Activated naive CD4-positive, alpha-beta T cell treated with anti-CD3 and anti-CD28 coated beads, Interleukin-2, amount 50 U/mL, for 16 hours (primary cell): ENCODE data around the gene C1orf159.
"Not testable (repeated sequence)": the region's sequence is repeated elsewhere in the genome, so short reads cannot be mapped to it uniquely, and the experiment has no call there.

Source experiments
- DNase-seq: peaks from one replicate; pipeline ENCODE4 v3.0.0-alpha.2; 2020

Gene C1orf159

DNA sequence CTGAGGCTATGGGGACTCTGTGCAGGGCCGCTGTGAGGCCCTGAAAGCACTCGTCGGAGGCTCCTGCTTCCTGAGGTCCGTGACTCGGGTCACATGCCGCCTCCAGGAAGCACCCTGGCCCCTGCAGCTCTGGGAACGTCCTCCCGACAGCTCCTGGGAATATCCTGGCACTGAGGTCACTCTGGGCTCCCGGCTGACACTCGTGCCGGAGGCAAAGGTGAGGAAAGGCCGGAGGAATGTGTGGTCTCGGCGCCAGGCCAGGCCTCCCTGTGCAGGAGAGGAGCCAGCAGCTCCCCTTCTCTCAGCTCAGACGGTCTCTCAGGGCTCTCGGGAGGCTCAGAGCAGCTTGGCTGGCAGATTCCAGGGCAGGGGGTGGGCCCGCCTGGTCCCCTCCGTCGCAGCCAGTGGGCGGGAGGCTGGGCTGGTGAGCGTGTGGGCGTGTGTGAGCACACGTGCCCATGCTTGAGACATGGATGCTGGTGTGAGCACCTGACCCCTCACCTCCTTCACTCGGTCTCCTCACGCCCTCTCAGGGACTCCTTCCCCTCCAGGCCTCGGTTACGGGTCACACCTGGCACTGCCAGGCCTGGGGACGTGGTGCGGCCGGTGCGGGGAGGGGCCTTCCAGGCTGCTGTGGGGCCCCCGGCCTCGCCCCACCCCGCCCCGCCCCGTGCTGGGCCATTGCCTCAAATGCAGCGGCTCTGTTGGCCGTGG, 36.3 kb downstream of the C1orf159 start:
- peak; percentile 49 for DNase-seq

DNA sequence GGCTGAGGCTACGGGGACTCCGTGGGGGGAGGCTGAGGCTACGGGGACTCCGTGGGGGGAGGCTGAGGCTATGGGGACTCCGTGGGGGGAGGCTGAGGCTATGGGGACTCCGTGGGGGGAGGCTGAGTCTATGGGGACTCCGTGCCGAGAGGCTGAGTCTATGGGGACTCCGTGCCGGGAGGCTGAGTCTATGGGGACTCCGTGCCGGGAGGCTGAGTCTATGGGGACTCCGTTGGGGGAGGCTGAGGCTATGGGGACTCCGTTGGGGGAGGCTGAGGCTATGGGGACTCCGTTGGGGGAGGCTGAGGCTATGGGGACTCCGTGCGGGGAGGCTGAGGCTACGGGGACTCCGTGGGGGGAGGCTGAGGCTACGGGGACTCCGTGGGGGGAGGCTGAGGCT, 38.5 kb downstream of the C1orf159 start:
- DNase-seq: not testable (repeated sequence)

DNA sequence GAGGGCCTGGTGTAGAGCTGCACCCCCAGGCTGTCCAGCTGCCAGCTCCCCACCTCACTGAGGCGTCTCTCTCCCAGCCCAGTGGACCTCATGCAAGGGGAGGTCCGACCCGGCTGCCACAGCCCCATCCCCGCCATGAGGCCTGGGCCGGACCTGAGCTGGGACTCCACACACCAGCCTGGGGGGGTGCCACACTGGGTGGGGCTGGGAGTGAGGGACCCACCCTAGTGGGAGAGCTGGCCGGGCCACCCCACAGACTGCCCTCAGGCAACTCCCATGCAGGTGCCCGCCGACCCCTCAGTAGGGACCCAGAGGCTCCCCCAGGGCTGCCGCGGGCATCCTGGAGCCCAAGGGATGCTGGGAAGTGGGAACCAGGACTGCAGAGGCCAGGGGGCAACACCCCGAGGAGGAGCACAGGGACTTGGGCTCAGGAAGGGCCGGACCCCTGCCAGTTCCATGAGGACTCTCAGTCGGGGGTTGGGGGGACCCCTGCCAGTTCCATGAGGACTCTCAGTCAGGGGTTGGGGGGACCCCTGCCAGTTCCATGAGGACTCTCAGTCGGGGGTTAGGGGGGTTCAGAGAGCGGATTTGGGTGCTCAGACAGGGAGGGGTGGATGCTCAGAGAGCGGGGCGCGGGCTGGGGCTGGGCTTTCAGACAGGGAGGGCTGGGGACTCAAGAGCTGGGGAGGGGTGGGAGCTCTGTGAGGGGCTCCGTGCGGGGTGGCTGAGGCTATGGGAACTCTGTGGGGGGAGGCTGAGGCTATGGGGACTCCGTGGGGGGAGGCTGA, 40.5 kb downstream of the C1orf159 start:
- DNase-seq: no peak

DNA sequence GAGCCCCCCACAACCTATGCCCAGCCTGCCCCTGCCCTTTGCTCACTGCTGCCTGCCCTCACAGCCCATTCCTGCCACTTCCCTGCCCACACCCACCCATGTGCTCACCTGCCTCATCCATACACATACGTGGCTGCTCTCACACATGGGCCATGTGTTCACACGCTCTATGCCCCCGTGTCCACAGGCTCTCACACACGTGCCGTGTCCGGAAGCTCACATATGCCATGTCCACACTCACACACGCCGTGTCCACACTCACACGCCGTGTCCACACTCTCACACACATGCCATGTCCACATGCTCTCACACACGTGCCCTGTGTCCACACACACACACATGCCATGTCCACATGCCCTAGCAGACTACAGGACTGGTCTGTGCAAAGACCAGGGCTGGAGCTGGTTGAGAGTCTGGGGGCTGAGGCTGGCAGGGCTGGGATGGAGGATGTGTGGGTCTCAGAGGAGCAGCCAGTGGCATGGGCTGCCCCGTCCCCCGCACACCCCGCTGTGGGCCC, 41.2 kb downstream of the C1orf159 start:
- DNase-seq: no peak

DNA sequence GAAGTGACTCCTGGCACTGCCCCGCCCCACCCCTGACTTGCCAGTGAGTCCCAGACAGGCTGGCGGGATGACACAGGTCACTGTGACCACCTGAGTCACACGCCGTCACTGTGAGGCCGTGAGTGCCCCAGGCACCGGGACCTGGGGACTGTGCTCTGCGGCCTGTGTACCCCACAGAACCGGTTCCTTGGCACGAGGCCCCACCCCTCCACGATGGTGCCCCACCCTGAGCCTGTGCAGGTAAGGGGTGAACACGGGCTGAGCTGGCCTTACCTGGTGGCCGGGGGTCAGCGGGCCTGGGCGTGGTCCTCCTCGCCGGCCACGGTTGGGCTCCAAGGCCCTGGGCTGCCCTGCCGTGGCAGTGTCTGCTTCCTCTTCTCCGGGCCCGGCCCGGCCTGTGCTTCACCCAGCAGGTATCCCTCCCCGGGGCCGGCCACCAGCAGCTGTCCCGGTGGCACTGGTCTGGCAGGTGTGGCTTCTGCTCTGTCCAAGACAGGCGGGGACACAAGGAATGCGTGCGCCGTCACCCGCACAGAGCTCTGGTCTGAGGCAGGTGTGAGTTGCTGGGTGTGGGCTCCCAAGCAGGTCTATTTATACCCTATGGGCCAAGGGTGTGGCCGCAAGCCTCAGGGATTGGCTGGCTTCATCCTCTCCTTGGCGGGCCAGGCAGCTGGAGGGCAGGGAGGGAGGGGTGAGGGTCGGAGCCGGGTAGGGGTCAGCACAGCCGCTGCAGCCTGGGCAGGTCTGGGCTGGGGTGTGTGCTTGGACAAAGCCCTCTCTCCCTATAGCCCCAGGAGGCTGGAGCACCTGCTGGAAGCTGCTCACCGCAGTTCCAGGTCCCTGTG, 41.9 kb downstream of the C1orf159 start, which contains the start of gene RNF223:
RNF223 (minus strand) TSS at position 564 of the 845 bp plus-strand sequence. CDS start 1,740 bp downstream, outside the sequence.
- no peak for DNase-seq

DNA sequence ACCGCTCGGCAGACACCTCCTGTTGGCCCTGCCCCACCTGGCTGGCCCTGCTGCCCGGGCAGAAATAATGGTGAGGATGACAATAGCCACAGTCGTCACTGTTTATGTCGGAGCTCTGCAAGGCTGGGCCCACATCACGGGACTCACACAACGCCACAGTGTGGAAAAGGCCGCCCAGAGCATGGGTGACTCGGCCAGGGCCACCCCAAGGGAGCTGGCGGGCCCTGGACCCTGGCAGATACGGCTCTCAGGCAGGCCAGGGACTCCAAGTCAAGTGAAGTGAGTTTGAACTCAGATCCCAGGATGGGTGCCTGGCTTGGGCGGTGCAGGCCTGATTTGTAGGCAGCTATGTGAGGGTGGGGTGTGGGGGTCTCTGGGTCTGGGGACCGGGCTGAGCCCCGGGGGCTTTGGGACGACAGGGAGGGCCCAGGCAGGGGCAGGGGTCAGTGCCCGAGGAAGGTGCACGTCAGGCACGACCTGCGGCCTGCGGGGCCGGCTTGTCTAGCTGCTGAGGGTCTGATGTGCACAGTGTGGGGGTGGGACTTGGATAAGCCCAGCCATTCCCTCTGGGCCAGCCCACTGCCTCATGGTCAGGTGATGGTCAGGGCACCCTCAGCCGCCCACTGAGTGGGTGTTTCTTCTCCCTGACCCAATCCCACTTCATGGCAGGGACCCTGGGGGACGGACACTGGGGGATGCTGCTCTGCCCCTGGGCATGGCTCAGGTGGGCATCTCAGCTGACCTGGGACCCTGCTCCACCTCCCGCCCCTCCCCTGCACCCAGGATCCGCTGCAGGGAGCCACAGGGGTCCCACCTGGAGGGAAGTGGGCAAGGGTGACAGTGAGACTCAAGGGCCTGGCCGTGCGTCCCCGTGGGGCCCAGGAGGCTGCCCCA, 42.8 kb downstream of the C1orf159 start:
- DNase-seq: no peak

DNA sequence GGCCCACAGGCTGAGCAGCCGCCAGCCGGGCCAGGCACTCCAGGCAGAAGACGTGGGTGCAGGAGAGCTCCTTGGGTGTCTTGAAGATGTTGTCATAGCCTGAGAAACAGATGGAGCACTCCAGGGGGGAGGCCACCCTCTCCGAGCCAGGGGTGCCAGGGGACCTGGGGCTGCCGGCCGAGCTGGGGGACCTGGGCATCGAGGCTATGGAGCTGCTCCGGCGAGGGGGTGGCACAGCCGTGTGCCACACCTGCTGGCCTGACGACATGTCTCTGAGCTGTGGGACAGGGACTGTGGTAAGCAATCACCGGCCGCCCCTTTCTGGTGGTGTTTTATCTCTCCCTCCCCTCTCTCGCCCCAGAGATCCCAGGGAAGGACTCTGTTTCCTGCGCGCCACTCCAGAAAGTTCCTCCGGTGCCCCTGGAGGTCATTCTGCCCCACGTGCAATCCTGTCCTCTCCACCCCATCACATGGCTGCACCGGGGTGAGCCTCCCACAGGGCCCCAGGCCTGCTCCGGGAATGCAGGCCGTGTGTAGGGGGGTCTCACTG, 43.5 kb downstream of the C1orf159 start:
- DNase-seq: no peak

DNA sequence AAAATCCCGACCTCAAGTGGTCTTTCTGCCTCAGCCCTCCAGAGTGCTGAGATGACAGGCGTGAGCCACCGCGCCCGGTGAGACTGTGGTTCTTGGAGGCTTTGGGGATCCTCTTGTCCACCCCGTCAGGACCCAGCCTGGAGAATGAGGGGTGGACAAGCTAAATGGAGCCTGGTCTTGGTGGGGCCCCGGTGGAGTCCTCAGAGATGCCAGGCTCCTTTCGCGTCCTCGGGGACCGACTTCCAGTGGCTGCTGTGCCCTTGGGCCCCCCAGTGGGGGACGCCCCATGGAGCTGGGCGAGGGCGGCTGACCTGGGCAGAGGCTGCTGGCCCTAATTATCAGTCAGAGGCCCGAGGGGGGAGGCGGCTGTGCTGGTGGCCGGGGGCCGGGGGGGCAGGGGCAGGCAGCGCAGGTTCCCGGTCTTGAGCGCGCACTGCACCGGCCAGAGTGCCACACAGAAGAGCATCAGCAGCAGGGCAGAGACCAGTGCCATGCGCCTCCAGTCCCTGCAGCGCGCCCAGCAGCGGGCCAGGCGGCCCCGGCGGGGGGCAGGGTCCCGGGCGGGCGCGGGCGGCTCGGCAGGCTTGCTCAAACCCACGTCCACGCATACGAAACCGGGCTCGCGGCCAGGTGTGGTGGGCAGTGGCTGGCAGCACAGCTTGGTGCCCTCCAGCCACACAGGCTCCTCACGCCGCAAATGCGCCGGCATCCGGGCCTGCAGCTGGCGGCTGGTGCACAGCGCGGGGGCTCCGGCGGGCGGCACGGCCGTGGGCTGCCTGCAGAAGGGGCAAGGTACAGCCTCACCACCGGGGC, 44.2 kb downstream of the C1orf159 start:
- DNase-seq: no peak

DNA sequence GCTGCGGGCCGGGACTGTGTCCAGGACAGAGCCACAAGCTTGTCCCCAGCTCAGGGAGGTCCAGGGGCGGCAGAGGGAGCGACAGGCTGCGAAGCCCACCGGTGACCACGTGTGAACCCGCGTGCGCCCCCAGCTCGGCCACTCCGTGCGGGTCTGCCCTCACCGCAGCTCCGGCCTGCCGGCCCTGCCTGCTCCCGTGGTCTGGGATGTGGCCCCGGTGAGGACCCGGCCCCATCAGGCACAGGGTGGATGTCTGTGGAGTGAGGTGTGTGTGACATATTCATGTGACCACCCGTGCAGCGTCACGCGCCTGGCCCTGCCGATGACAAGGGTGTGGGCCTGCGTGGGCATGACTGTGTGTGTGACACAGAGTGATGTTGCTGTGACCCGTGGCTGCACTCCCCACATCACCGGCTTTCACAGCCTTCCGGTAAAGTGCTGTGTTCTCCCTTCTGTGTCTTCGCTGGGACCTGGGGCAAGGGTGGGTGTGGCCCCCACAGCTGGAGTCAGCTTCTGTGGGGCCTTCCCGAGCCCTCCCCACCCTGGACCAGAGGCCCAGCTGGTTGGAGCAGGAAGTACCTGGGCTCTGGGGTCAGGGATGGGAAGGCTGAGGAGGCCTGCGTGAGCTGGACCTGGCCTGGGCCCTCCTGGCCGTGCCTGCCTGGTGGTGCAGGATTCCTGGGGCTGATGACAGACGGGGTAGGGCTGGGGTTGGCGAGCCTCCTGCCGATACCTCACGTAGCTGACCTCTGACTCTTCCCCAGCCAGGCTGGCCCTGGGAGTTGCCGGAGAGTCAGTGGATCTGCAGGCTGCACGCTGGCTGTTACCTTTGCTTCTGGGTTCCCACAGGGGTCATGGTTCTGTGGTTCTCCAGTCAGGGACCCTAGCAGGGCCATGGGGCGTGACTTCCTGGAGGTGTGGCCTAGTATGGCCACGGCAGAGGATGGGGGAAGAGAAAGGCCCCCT, 45.9 kb downstream of the C1orf159 start:
- DNase-seq: no peak

DNA sequence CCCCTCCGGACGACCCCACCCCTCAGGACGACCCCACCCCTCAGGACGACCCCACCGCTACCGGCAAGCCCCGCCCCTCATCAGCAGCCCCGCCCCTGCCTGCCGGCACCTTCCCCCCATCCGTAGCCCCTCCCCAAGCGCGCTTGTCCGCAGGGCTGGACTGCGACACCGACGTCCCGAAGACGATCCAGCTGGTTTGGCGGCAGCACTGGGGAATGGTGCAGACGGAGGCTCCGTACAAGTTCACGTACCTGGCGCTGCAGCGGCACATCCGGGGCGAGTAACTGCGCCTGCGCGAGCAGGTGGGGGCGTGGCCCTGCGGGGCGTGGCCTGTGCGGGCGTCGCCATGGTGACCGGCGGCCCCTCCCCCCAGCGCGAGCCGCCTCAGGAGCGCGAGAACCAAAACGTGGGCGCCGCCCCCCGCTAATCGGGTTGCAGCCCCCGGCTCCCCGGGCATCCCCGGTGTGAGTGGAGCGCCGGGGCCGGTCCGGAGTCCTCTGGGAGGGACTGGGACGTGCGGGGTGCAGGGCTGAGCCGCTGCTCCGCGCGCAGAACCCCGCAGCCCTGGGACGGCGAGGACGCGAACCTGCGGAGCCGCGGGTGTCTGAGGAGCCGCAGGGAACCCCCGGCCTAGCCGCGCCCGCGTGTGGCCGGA, 46.7 kb downstream of the C1orf159 start:
- peak; percentile 85 for DNase-seq

DNA sequence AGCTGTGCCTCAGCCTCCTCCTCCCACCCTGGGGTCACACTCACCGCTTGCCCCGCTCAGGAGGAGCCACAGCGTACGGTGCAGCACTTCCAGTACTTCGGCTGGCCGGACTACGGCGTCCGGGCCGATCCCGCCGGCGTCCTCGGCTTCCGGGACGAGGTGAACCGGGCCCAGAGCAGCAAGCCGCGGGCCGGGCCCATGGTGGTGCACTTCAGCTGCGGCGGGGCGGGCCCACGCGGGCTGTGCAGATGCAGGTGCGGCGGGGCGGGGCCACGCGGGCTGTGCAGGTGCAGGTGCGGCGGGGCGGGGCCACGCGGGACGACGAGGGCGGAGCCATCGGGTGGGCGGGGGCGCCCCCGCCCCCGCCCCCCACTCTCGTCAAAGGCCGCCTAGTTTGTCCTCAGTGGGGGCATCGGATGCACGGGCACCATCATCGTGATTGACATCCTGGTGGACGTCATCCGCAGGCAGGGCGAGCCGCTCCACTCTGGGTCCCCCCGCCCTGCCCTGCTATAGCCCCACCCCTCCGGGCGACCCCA, 47.3 kb downstream of the C1orf159 start:
- peak; percentile 50 for DNase-seq

DNA sequence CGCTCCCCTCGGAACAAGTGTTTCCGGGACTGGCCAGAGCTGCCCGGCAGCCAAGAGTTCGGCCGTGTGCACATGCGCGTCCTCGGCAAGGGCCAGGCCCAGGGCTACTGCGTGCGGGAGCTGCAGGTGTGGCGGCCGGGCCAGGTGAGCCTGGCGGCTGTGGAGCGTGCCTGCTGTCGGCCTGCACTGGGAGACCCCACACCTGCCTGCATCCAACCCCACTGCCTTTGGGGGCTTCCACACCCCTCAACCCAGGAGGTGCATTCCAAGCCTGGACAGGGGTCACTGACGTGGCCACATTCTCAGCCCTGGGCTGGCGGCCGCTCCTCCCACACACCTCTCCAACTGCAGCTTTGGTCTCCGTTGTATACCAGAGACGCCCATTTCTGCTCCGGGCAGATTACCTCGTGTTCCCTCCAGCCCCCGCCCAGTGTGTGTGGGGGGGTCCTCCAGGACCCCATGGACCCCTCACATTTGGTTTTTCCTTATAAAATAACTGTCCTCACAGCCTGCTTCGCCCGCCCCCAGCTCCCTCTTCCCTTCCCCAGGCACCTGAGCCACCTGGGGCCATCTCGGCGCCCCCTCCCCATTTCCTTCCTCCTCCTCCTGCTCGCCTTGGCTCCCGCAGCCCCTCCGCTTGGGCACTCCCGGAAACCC, 47.9 kb downstream of the C1orf159 start:
- no peak for DNase-seq

DNA sequence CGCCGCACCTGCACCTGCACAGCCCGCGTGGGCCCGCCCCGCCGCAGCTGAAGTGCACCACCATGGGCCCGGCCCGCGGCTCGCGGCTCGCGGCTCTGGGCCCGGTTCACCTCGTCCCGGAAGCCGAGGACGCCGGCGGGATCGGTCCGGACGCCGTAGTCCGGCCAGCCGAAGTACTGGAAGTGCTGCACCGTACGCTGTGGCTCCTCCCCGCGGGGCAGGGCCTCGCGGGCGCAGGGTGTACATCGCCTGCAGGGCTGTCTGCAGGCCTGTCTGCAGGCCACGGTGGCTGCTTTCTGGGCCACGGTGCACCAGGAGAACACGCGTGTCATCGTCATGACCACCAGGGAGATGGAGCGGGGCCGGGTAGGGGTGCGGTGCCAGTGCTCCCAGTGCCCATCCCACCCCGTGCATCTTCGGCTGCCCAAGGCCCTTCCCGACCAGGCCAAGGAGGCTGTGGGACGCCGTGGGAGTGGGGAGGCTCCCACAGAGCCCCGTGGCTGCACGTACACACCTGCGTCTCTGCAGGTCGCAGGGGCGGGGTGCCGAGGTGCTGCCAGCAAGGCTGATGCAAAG, 48.5 kb downstream of the C1orf159 start:
- no peak for DNase-seq

DNA sequence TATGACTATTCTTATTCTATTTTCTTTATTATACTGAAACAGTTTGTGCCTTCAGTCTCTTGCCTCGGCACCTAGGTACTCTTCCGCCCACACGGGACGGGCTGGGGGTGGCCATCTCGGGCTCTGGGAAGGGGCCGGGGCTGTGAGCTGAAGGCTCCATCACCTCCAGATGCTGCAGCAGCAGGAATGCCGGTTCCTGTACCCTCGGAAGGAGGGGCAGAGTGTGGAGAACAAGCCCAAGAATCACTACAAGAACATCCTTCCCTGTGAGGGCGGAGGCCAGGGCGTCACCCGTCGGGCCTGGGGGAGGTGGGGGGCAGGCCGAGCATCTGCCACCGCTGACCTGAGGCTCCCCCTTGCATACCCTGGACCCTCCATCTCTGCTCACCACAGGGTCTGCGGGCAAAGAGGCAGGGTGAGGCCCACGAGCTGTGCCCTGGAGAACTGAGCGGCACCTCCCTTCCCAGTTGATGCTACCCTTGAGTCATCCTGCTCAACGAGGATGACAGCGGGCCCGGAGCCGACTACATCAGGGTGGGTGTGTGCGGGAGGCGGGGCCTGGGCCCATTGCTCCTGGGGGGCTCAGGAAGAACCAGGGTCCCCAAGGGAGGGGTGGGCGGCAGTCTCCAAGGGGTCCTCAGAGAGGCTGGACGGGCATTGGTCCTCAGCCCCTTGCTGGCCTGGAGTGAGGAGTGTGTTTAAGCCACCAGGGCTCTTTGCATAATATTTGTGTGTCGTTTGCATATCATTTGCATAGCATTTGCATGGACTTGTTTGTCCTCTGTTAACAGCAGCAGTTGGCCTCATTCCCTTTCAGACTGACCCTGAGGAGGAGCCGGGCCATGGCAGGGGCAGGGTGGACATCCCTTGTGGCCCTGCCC, 49.2 kb downstream of the C1orf159 start:
- peak; percentile 37 for DNase-seq

DNA sequence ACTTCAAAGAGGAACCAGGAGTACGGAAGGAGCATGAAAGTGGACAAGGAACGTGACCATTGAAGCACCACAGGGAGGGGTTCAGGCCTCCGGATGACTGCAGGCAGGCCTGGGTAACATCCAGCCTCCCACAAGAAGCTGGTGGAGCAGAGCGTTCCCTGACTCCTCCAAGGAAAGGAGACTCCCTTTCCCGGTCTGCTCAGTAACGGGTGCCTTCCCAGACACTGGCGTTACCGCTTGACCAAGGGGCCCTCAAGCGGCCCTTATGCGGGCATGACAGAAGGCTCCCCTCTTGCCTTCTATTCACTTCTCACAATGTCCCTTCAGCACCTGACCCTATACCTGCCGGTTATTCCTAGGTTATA, 50.0 kb downstream of the C1orf159 start:
- DNase-seq: not testable (repeated sequence)

DNA sequence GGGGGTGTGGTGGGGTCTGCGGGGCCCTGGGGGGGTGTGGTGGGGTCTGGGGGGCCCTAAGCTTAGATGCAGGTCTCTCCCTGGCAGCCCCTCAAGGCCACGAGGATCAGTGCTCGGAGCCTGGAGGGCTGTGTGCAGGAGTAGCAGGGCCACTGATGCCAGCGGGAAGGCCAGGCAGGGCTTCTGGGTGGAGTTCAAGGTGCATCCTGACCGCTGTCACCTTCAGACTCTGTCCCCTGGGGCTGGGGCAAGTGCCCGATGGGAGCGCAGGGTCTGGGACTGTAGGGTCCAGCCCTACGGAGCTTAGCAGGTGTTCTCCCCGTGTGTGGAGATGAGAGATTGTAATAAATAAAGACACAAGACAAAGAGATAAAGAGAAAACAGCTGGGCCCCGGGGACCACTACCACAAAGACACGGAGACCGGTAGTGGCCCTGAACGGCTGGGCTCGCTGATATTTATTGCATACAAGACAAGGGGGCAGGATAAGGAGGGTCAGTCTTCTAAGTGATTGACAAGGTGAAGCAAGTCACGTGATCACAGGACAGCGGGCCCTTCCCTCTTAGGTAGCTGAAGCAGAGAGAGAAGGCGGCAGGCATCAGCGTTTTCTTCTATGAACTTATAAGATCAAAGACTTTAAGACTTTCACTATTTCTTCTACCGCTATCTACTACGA, 50.5 kb downstream of the C1orf159 start:
- DNase-seq: no peak
